Measurements from ENCODE around the gene FRMPD4. TPM values are rescaled to one million over a fixed set of nuclear protein-coding genes. Genes with fewer than 3 reads are reported as not detected.

FRMPD4 gene
- total and polyA plus RNA-seq, 12 donors, result 0.03 to 4.1 (median 2.0) TPM

DNA sequence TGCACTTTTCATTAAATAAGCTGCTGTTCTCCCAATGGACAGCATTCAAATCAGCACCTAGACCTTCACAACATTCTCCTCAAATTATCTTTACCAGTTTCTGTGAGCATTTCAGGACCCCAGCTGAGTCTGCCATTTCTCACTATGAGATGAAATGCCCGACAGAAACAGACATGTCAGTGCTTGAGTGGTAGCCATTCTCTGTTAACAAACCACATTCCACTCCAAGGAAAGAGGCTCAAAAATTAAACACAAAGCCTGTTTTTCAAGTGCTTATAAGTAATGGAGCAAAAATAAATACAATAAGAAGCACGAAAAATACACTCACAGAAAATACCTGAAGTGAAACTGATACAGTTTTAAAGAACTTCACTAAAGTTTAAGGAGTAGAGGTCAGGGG, 332.8 kb downstream of the FRMPD4 start:
- Histone ChIP-seq H3K36me3 (no peaks in the 10 kb centered on the region), H3K9me3 (no peaks in the 10 kb centered on the region), H3K27ac (no peak overlapping the region), H3K4me1 (no peaks in the 10 kb centered on the region), H3K4me3 (no peak overlapping the region), H3K27me3 (peaks cover 0 to 7% (median 0%) of the 10 kb centered on the region in 7 donors)
- 59 to 78% methylated on average over 2 of the region's 2 CpGs for WGBS, 2 donors
- ATAC-seq (no peak), DNase-seq (no peak)
- intact Hi-C loops (cut with DNase I), result no loop called here
- TF ChIP-seq CTCF (IDR thresholded peaks at IDR 0.05), result no peak

- ATAC-seq (no peak), DNase-seq (no peak)
- H3K4me3 ChIP-seq, result no peak overlapping the region
- H3K4me1 ChIP-seq, result no peaks in the 10 kb centered on the region
- WGBS, 2 donors, result 83 to 93% methylated on average over 3 of the region's 3 CpGs
- no peaks in the 10 kb centered on the region for H3K36me3 ChIP-seq
- TF ChIP-seq CTCF (IDR thresholded peaks at IDR 0.05), result no peak
- no peak overlapping the region for H3K27ac ChIP-seq
- H3K9me3 ChIP-seq, result peaks cover 0 to 5% (median 0%) of the 10 kb centered on the region in 11 donors
- intact Hi-C loops (cut with DNase I), result no loop called here
- no peaks in the 10 kb centered on the region for H3K27me3 ChIP-seq
Observed at GRCh38 chrX:12480956-12481355, 342.7 kb downstream of the FRMPD4 start.

- H3K27me3 ChIP-seq, result no peaks in the 10 kb centered on the region
- no peaks in the 10 kb centered on the region for H3K9me3 ChIP-seq
- intact Hi-C loops (cut with DNase I), result no loop called here
- no peak overlapping the region for H3K27ac ChIP-seq
- no peaks in the 10 kb centered on the region for H3K4me1 ChIP-seq
- no peak for TF ChIP-seq CTCF (IDR thresholded peaks at IDR 0.05)
- ATAC-seq (no peak), DNase-seq (no peak)
- H3K36me3 ChIP-seq, result no peaks in the 10 kb centered on the region
- no peak overlapping the region for H3K4me3 ChIP-seq
Observed at GRCh38 chrX:12488220-12488619, 349.9 kb downstream of the FRMPD4 start.

DNA sequence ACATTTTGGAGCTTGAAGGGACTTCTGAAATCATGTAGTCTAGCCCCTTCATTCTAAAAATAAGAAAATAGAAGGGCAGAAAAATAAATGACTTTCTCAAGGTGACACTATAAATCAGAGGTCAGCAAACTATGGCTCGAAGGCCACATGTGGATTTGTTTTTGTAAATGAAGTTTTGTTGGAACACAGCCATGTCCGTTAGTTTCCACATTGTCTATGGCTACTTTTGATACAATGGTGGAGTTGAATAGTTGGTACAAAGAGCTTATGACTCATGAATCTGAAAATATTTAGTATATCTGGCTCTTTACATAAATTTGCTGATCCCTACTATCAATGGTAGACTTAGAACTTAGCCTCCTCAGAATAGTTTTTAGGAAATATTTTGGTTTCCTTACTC, 350.5 kb downstream of the FRMPD4 start:
- Histone ChIP-seq H3K27ac (no peak overlapping the region), H3K4me1 (no peaks in the 10 kb centered on the region), H3K27me3 (no peaks in the 10 kb centered on the region), H3K36me3 (no peaks in the 10 kb centered on the region), H3K4me3 (no peak overlapping the region), H3K9me3 (no peaks in the 10 kb centered on the region)
- 40 to 50% methylated on average over 2 of the region's 2 CpGs for WGBS, 2 donors
- DNase-seq (no peak), ATAC-seq (no peak)
- intact Hi-C loops (cut with DNase I), result no loop called here
- no peak for TF ChIP-seq CTCF (IDR thresholded peaks at IDR 0.05)

- Histone ChIP-seq H3K36me3 (no peaks in the 10 kb centered on the region), H3K27me3 (no peaks in the 10 kb centered on the region), H3K4me1 (no peaks in the 10 kb centered on the region), H3K27ac (no peak overlapping the region), H3K4me3 (no peak overlapping the region), H3K9me3 (no peaks in the 10 kb centered on the region)
- ATAC-seq (no peak), DNase-seq (no peak)
- no peak for TF ChIP-seq CTCF (IDR thresholded peaks at IDR 0.05)
- intact Hi-C loops (cut with DNase I), result no loop called here
- WGBS, 2 donors, result 68 to 83% methylated on average over 3 of the region's 3 CpGs
Observed at GRCh38 chrX:12489341-12489740, 351.1 kb downstream of the FRMPD4 start.
